ENCODE data around the gene SPATA32.

The SPATA32 gene

DNA sequence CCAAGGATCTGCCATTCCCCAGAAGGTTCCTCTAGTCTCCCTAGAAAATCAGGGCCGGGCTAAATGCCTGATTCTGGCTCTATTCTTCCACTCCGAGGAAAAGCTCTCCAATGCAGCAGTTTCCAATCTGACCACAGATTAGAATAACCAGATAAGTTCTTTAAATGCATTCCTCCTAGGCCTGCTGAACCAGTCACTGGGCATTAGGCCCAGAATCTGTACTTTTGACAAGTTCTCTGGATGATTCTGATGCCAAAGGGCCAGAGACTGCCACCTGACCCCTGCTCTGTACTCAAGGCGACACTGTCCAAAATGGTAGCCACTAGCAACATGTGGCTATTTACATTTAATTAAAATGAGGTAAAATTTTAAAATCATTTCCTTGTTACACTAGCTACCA, 32.6 kb upstream of the SPATA32 start:
- no peak overlapping the region for H3K4me3 ChIP-seq (ENCODE audit: insufficient read depth, low read depth, low read length, poor library complexity, severe bottlenecking)
- peaks cover 28% of the 10 kb centered on the region for H3K36me3 ChIP-seq (ENCODE audit: control insufficient read depth, insufficient read depth, low read length)
- H3K27me3 ChIP-seq (replicated peaks; ENCODE audit: control insufficient read depth, insufficient read depth, low read length, poor library complexity, severe bottlenecking), result no peaks in the 10 kb centered on the region
- H3K4me1 ChIP-seq (ENCODE audit: control insufficient read depth, insufficient read depth, low read length, poor library complexity, severe bottlenecking), result peaks cover 15% of the 10 kb centered on the region
- no peak for DNase-seq
- H3K27ac ChIP-seq (ENCODE audit: insufficient read depth, low read length, poor library complexity, severe bottlenecking), result peak overlapping the region; percentile 9
- H3K9me3 ChIP-seq (ENCODE audit: control insufficient read depth, low read length), result no peaks in the 10 kb centered on the region

DNA sequence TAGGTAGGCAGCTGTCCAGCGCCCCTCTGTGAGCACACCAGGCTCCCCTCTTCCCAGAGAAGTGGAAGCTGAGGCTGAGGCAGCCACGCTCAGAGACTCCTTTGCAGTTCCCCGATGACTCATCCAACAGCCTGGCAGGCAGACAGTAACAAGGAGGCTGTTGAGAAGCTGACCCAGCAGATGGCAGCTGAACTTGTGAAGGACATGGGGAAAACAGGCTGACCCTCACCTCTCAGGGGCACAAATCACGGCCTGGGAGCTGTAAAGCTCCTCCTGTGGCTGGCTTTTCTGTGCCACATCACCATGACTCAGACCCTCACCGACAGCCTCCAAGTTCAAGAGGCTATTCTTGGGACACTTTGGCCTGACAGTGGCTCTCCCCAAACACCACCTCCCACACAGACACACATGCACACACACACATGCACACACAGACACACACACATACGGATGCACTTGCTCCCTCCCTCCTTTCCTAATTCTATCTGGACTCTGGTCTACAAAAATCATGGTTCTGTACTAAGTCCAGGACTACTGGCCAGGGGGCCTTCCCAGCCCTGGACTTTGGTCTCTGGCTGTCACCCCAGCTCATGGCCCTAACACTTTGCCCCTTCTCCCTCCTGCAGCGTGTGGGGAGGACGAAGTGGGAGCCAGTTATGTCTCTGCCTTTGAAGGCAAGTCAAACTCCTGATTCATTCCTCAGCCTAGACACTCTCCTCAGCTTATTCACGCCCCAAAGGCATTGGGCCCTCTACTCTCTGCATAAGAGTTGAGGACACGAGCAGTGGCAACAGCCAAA, 31.7 kb upstream of the SPATA32 start:
- H3K27me3 ChIP-seq (replicated peaks; ENCODE audit: control insufficient read depth, insufficient read depth, low read length, poor library complexity, severe bottlenecking), result no peaks in the 10 kb centered on the region
- no peak overlapping the region for H3K4me3 ChIP-seq (ENCODE audit: insufficient read depth, low read depth, low read length, poor library complexity, severe bottlenecking)
- H3K36me3 ChIP-seq (ENCODE audit: control insufficient read depth, insufficient read depth, low read length), result peaks cover 29% of the 10 kb centered on the region
- DNase-seq, result no peak
- H3K27ac ChIP-seq (ENCODE audit: insufficient read depth, low read length, poor library complexity, severe bottlenecking), result peak overlapping the region; percentile 9
- peaks cover 15% of the 10 kb centered on the region for H3K4me1 ChIP-seq (ENCODE audit: control insufficient read depth, insufficient read depth, low read length, poor library complexity, severe bottlenecking)
- H3K9me3 ChIP-seq (ENCODE audit: control insufficient read depth, low read length), result no peaks in the 10 kb centered on the region

DNA sequence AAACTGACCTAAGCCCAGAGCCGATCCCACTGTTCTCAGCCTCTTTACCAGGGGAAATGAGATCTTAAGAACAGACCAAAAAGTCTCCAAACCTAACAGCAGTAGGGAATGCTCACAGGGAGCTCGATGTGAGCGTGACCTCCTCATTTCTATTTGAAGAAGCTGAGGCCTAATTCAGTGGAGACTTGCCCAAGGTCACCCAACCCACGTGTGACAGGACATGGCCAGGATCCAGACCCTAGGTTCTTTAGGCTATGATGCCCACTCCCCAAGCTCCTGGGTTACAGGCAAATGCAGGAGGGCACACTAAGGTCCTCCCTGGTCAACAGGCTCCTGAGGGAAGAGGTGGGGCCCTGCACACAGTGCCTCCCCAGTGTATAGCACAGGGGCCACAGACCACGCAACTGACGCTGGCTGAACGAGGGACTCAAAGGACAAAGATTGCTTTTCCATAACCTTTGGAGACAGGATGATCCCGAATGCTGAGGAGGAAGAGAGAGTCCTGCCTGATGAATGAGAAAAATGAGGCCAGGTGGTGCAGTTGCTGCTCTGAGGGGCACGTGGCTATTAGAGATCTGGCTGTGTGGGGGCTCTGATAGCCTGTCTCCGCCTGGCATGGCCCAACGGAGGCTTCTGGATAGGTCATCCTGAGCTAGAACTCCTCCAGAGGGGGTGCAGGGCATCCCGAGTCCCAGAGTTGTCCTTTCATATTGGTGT, 31.0 kb upstream of the SPATA32 start:
- no peak overlapping the region for H3K4me3 ChIP-seq (ENCODE audit: insufficient read depth, low read depth, low read length, poor library complexity, severe bottlenecking)
- DNase-seq, result no peak
- peaks cover 15% of the 10 kb centered on the region for H3K4me1 ChIP-seq (ENCODE audit: control insufficient read depth, insufficient read depth, low read length, poor library complexity, severe bottlenecking)
- H3K27ac ChIP-seq (ENCODE audit: insufficient read depth, low read length, poor library complexity, severe bottlenecking), result no peak overlapping the region
- H3K36me3 ChIP-seq (ENCODE audit: control insufficient read depth, insufficient read depth, low read length), result peaks cover 35% of the 10 kb centered on the region
- no peaks in the 10 kb centered on the region for H3K27me3 ChIP-seq (replicated peaks; ENCODE audit: control insufficient read depth, insufficient read depth, low read length, poor library complexity, severe bottlenecking)
- no peaks in the 10 kb centered on the region for H3K9me3 ChIP-seq (ENCODE audit: control insufficient read depth, low read length)

DNA sequence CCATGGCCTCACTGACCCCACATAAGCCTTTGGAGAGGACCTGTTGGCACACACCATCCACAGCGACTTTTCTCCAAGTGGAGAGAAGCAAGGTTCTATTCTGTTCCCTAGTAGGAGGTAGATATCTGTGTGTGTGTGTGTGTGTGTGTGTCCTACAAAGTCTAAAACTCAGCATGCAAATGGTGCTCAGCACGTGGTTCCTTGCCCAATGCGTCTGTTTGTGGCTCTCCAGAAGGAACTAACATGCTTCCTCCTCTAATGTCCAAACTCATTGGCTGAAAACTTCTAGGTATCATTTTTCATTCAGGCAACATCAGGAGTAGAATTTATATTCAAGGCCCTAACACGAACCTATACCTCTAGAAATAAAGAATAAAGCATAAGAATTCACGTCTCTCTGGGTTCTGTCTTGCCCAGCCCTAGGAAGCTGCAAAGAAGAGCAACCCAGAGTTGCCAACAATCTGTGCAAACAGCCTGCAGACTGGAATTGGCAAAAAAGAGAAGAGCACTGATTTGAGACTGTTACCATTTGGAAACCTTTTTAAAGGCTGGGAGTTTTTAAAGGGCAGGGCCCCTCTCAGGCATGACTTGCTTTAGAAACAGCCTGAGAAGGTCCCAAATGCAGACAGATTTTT, 29.4 kb upstream of the SPATA32 start:
- Histone ChIP-seq H3K27ac (ENCODE audit: insufficient read depth, low read length, poor library complexity, severe bottlenecking) (no peak overlapping the region), H3K27me3 (replicated peaks; ENCODE audit: control insufficient read depth, insufficient read depth, low read length, poor library complexity, severe bottlenecking) (no peaks in the 10 kb centered on the region), H3K4me3 (ENCODE audit: insufficient read depth, low read depth, low read length, poor library complexity, severe bottlenecking) (no peak overlapping the region), H3K36me3 (ENCODE audit: control insufficient read depth, insufficient read depth, low read length) (peaks cover 50% of the 10 kb centered on the region), H3K9me3 (ENCODE audit: control insufficient read depth, low read length) (no peaks in the 10 kb centered on the region), H3K4me1 (ENCODE audit: control insufficient read depth, insufficient read depth, low read length, poor library complexity, severe bottlenecking) (peaks cover 10% of the 10 kb centered on the region)
- no peak for DNase-seq

DNA sequence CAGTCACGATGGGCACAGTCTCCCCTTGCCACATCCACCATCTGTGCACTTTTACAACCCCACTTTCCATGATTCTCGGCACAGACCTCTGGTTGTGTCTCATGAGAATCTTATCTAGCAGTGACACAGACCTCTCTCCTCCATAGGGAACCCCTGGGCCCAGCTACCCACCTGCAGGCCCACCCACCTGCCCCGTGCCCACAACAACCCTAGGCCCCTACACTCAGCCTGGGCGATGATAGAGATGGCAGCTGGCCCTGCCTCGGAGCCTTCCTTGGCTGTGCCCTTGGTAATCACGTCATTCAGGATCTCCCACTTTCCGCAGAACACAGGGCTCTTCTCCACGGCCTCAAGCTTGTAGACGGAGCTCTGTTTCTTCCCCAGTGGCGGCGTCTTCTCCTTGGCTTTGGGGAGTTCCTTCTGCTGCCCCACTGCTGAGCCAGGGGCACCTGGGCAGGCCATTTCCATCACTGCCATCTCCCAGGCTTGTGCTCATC, 28.4 kb upstream of the SPATA32 start:
- Histone ChIP-seq H3K9me3 (ENCODE audit: control insufficient read depth, low read length) (no peaks in the 10 kb centered on the region), H3K4me1 (ENCODE audit: control insufficient read depth, insufficient read depth, low read length, poor library complexity, severe bottlenecking) (peaks cover 7% of the 10 kb centered on the region), H3K4me3 (ENCODE audit: insufficient read depth, low read depth, low read length, poor library complexity, severe bottlenecking) (no peak overlapping the region), H3K27ac (ENCODE audit: insufficient read depth, low read length, poor library complexity, severe bottlenecking) (no peak overlapping the region), H3K36me3 (ENCODE audit: control insufficient read depth, insufficient read depth, low read length) (peaks cover 54% of the 10 kb centered on the region), H3K27me3 (replicated peaks; ENCODE audit: control insufficient read depth, insufficient read depth, low read length, poor library complexity, severe bottlenecking) (no peaks in the 10 kb centered on the region)
- no peak for DNase-seq

DNA sequence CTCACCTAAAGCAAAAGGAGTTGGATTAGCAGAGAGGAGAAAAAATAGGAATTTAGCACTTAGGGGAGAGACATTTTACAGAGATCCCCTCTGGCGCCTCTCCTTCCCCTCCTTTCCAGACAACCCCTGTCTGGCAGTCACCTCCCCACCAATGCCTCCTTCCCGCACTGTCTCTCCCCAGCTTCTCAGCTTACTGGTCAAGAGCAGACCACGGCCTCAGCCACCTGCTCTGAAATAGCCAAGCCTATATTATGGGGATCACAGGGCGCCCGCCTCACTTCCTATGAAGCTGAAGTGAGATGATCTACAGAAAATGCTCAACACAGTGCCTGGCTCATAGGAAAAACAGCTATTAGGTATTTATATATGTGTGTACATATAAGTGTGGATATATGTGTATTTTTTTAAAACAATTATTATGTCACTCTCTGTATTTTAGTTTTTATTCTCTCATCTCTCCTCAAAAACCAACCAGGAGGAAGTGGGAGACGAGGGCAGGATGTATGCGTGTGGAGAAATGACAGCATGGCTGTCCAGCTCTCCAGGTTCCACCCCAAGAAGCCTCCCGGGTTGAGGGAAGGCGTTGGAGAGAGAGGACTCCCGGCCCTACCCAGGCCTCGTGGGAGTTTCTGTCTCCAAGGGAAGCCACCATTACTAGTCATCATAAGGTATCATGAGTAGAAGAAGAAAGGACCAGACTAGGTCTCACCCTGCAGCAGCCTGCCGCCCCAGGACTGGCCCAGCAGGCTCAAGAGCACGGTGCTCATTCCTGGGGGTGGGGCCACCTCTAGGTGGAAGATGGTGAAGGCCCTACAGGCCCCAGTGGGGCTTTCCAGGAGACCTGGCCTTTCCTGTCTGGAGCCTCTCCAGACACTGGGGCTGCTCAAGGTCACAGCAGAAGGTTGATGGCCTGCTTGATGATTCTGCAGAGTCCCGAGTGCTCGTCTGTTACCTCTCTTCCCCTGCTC, 27.7 kb upstream of the SPATA32 start:
- Histone ChIP-seq H3K27ac (ENCODE audit: insufficient read depth, low read length, poor library complexity, severe bottlenecking) (no peak overlapping the region), H3K27me3 (replicated peaks; ENCODE audit: control insufficient read depth, insufficient read depth, low read length, poor library complexity, severe bottlenecking) (no peaks in the 10 kb centered on the region), H3K4me1 (ENCODE audit: control insufficient read depth, insufficient read depth, low read length, poor library complexity, severe bottlenecking) (peaks cover 7% of the 10 kb centered on the region), H3K36me3 (ENCODE audit: control insufficient read depth, insufficient read depth, low read length) (peaks cover 58% of the 10 kb centered on the region), H3K9me3 (ENCODE audit: control insufficient read depth, low read length) (no peaks in the 10 kb centered on the region), H3K4me3 (ENCODE audit: insufficient read depth, low read depth, low read length, poor library complexity, severe bottlenecking) (no peak overlapping the region)
- no peak for DNase-seq

DNA sequence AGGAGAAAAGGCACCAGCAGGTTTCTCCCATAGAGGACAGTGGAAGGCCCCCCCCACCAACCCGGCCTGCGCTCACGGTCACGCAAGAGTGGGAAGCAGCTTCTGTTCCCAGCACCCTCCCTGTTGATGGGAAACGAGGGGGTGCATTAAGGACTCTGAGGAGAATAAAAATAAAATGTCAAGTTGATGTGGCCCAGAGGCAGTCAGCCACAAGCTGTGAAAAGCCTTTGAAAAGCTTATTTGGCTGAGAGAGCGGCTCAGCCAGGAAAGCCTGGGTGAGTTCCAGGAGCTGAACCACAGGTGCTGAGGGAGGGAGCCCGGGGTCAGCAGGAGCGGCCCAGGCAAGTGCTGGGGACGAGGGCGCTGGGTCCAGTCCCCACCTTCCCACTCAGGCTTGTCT, 26.9 kb upstream of the SPATA32 start:
- no peak overlapping the region for H3K4me3 ChIP-seq (ENCODE audit: insufficient read depth, low read depth, low read length, poor library complexity, severe bottlenecking)
- no peaks in the 10 kb centered on the region for H3K9me3 ChIP-seq (ENCODE audit: control insufficient read depth, low read length)
- DNase-seq, result no peak
- H3K36me3 ChIP-seq (ENCODE audit: control insufficient read depth, insufficient read depth, low read length), result peaks cover 63% of the 10 kb centered on the region
- H3K27ac ChIP-seq (ENCODE audit: insufficient read depth, low read length, poor library complexity, severe bottlenecking), result no peak overlapping the region
- peaks cover 7% of the 10 kb centered on the region for H3K4me1 ChIP-seq (ENCODE audit: control insufficient read depth, insufficient read depth, low read length, poor library complexity, severe bottlenecking)
- H3K27me3 ChIP-seq (replicated peaks; ENCODE audit: control insufficient read depth, insufficient read depth, low read length, poor library complexity, severe bottlenecking), result no peaks in the 10 kb centered on the region

DNA sequence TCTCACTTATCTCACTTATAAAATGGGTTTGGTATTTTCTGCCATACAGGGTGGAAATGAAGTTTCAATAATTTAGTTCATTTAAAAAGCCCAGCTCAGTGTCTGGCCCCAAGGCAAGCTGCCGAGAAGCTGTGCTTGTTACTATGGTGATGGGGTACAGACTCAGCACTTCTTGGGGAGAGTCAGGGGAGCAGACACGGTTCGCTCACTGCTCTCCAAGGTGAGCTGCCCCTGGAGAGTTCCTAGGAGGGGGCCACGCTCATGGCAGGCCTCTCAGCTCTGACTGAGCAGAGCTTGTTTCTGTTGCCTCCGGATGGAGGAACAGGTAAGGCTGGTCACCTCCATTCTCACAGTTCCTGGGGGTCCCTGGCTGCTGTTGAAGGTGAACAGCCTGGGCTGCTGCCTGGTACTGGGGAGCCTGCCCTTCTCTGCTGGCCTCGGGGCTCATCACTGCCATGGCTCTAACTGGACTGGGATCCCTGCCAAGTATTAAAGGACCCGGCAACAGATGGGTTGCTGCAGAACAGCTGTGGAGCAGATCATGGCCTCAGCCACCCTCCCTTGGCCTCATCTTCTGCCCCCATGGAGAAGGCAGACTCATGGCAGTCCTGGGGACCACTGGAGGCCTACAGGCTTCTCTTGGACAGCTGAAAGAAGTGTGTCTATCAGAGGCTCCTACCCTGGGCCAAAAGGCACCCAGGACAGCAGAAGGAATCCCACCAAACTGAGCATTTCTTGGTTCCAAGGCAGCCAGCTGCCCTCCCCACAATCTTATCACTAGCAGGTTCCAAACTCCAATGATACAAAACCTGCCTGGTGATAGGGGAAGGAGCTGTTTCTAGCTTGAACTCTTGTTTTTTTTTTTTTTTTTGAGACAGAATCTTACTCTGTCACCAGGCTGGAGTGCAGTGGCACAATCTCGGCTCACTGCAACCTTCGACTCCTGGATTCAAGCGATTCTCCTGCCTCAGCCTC, 25.9 kb upstream of the SPATA32 start:
- Histone ChIP-seq H3K36me3 (ENCODE audit: control insufficient read depth, insufficient read depth, low read length) (peaks cover 73% of the 10 kb centered on the region), H3K9me3 (ENCODE audit: control insufficient read depth, low read length) (no peaks in the 10 kb centered on the region), H3K4me3 (ENCODE audit: insufficient read depth, low read depth, low read length, poor library complexity, severe bottlenecking) (no peak overlapping the region), H3K27ac (ENCODE audit: insufficient read depth, low read length, poor library complexity, severe bottlenecking) (no peak overlapping the region), H3K4me1 (ENCODE audit: control insufficient read depth, insufficient read depth, low read length, poor library complexity, severe bottlenecking) (no peaks in the 10 kb centered on the region), H3K27me3 (replicated peaks; ENCODE audit: control insufficient read depth, insufficient read depth, low read length, poor library complexity, severe bottlenecking) (no peaks in the 10 kb centered on the region)
- no peak for DNase-seq
